Activated B cell treated with CpG ODN at 0.5 μM for 24 hours (primary cell): Measurements from ENCODE around the gene ABHD17B. TPM values are rescaled to one million over a fixed set of nuclear protein-coding genes. Genes with fewer than 3 reads are reported as not detected.

Experiments
- ATAC-seq: fragments of 200-7000 bp; cut with Tn5 transposase; one replicate; pipeline ENCODE4 v1.10.0; 2021; ENCODE audit warnings: low read depth, mild to moderate bottlenecking, moderate library complexity
- CTCF ChIA-PET: fragments of 350-600 bp; sonication (Branson Sonifier 250); formaldehyde crosslinking; loops from one replicate; lab custom pipeline; 2021; ENCODE audit warnings: antibody characterized with exemption; lab: Charles Lee
- POLR2A ChIA-PET: fragments of 350-600 bp; sonication (Branson Sonifier 250); formaldehyde crosslinking; loops from one replicate; lab custom pipeline; 2021; ENCODE audit warnings: antibody characterized with exemption; lab: Charles Lee
- DNase-seq: peaks from one replicate; pipeline ENCODE4 v3.0.0; 2022
- H3K27ac Mint-ChIP-seq: one replicate; pipeline ENCODE4 v1.8.0; 2020; ENCODE audit warnings: mixed read lengths
- H3K27me3 Mint-ChIP-seq: one replicate; pipeline ENCODE4 v1.8.0; 2021; ENCODE audit warnings: mixed read lengths
- H3K36me3 Mint-ChIP-seq: one replicate; pipeline ENCODE4 v1.8.0; 2021; ENCODE audit warnings: low read depth, mixed read lengths
- H3K4me1 Mint-ChIP-seq: one replicate; pipeline ENCODE4 v1.8.0; 2021; ENCODE audit warnings: mixed read lengths
- H3K4me3 Mint-ChIP-seq: one replicate; pipeline ENCODE4 v1.8.0; 2020; ENCODE audit warnings: mild to moderate bottlenecking, mixed read lengths
- H3K9me3 Mint-ChIP-seq: one replicate; pipeline ENCODE4 v1.8.0; 2020; ENCODE audit warnings: mixed read lengths
- CTCF ChIP-seq: fragments of 200-600 bp; IDR thresholded peaks from one replicate; pipeline ENCODE4 v1.8.0; 2022; ENCODE audit warnings: antibody characterized with exemption, mild to moderate bottlenecking
- intact Hi-C: fragments of 100-400 bp; cut with micrococcal nuclease; formaldehyde crosslinking; loops from one replicate; pipeline ENCODE4 v1.15.1; 2024
- total RNA-seq: library from RNA; stranded (reverse); gene quantifications from 2 replicates; pipeline ENCODE4 v1.2.3, GENCODE V29; 2022

ABHD17B gene
- total RNA-seq, 1 donor from 2014 or later: 18.6 TPM

GRCh38 chr9:71857159-71857558 lies 53.8 kb downstream of the ABHD17B start:
- CTCF ChIA-PET: interaction anchor here (1.0 kb wide), 1 partner anchor 38 kb away, joined by 3 read pairs; no protein-coding TSS in a partner anchor
- POLR2A ChIA-PET: no interaction called here
- intact Hi-C loops: no loop called here
- peaks cover 19% of the 10 kb centered on the region for H3K4me1 Mint-ChIP-seq
- no peaks in the 10 kb centered on the region for H3K27me3 Mint-ChIP-seq
- DNase-seq (no peak), ATAC-seq (no peak)
- peaks cover 19% of the 10 kb centered on the region for H3K36me3 Mint-ChIP-seq
- H3K27ac Mint-ChIP-seq: no peak overlapping the region
- no peak overlapping the region for H3K4me3 Mint-ChIP-seq
- TF ChIP-seq CTCF: no peak
- H3K9me3 Mint-ChIP-seq: peaks cover 13% of the 10 kb centered on the region

- Mint-ChIP-seq H3K36me3 (peaks cover 4% of the 10 kb centered on the region), H3K4me3 (no peak overlapping the region), H3K27me3 (no peaks in the 10 kb centered on the region), H3K9me3 (peaks cover 7% of the 10 kb centered on the region), H3K27ac (no peak overlapping the region), H3K4me1 (peaks cover 4% of the 10 kb centered on the region)
- CTCF ChIA-PET: no interaction called here
- TF ChIP-seq CTCF: no peak
- POLR2A ChIA-PET: no interaction called here
- no peak for ATAC-seq
- intact Hi-C loops: loop anchor here (5.0 kb wide), 1 partner anchor 292 kb away; the partner anchor contains the start of gene GDA
- no peak for DNase-seq
These were observed 56.2 kb downstream of the ABHD17B start for GRCh38 chr9:71854811-71855210.

GRCh38 chr9:71853084-71853483 lies 57.9 kb downstream of the ABHD17B start:
- DNase-seq: no peak
- no peak for TF ChIP-seq CTCF
- H3K9me3 Mint-ChIP-seq: peaks cover 3% of the 10 kb centered on the region
- POLR2A ChIA-PET: no interaction called here
- H3K36me3 Mint-ChIP-seq: no peaks in the 10 kb centered on the region
- H3K4me3 Mint-ChIP-seq: no peak overlapping the region
- H3K4me1 Mint-ChIP-seq: no peaks in the 10 kb centered on the region
- H3K27ac Mint-ChIP-seq: no peak overlapping the region
- CTCF ChIA-PET: interaction anchor here (1.3 kb wide), 1 partner anchor 10 kb away, joined by 3 read pairs; no protein-coding TSS in a partner anchor
- intact Hi-C loops: loop anchor here (5.0 kb wide), 1 partner anchor 294 kb away; the partner anchor contains the start of gene GDA
- no peaks in the 10 kb centered on the region for H3K27me3 Mint-ChIP-seq
- no peak for ATAC-seq

- ChIA-PET CTCF (no interaction called here), POLR2A (no interaction called here)
- intact Hi-C loops: loop anchor here (5.0 kb wide), 1 partner anchor 296 kb away; the partner anchor contains the start of gene GDA
- TF ChIP-seq CTCF: no peak
- no peak overlapping the region for H3K27ac Mint-ChIP-seq
- H3K9me3 Mint-ChIP-seq: peaks cover 3% of the 10 kb centered on the region
- DNase-seq (no peak), ATAC-seq (no peak)
- H3K27me3 Mint-ChIP-seq: no peaks in the 10 kb centered on the region
- H3K36me3 Mint-ChIP-seq: no peaks in the 10 kb centered on the region
- no peak overlapping the region for H3K4me3 Mint-ChIP-seq
- no peaks in the 10 kb centered on the region for H3K4me1 Mint-ChIP-seq
These were observed 60.0 kb downstream of the ABHD17B start for GRCh38 chr9:71850996-71851395.

- Mint-ChIP-seq H3K4me3 (no peak overlapping the region), H3K9me3 (peaks cover 3% of the 10 kb centered on the region), H3K36me3 (no peaks in the 10 kb centered on the region), H3K4me1 (no peaks in the 10 kb centered on the region), H3K27ac (no peak overlapping the region), H3K27me3 (no peaks in the 10 kb centered on the region)
- CTCF ChIA-PET: no interaction called here
- ATAC-seq (no peak), DNase-seq (no peak)
- TF ChIP-seq CTCF: no peak
- intact Hi-C loops: no loop called here
- POLR2A ChIA-PET: no interaction called here
These were observed 63.1 kb downstream of the ABHD17B start for GRCh38 chr9:71847892-71848291.
